ENCODE measurements around the gene SNRNP25.

SNRNP25 gene

DNA sequence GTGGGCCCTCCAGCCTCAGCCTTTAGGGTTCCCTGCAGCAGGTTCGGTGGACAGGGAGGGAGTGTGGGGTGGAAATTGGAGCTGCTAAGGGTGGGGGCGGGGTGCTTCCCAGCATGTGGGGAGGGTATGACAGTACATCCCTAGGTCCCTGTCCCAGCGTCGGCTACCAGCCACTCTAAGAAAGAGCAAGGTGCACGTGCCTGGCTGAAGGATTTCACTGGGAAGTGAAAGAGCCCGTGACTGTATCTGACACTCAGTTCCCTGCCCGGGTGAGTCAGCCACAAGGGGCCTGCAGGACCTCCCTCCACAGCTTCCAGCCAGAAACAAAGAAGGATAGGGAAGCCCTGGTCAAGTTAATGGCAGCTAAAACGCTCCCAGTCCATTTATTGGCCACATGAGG lies 4.1 kb downstream of the SNRNP25 start:
- no peak for DNase-seq (ENCODE audit: low read depth)
- no peak overlapping the region for H3K4me3 ChIP-seq (ENCODE audit: low read depth, low read length)
- TF ChIP-seq, protein P1, sequence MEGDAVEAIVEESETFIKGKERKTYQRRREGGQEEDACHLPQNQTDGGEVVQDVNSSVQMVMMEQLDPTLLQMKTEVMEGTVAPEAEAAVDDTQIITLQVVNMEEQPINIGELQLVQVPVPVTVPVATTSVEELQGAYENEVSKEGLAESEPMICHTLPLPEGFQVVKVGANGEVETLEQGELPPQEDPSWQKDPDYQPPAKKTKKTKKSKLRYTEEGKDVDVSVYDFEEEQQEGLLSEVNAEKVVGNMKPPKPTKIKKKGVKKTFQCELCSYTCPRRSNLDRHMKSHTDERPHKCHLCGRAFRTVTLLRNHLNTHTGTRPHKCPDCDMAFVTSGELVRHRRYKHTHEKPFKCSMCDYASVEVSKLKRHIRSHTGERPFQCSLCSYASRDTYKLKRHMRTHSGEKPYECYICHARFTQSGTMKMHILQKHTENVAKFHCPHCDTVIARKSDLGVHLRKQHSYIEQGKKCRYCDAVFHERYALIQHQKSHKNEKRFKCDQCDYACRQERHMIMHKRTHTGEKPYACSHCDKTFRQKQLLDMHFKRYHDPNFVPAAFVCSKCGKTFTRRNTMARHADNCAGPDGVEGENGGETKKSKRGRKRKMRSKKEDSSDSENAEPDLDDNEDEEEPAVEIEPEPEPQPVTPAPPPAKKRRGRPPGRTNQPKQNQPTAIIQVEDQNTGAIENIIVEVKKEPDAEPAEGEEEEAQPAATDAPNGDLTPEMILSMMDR (IDR thresholded peaks at IDR 0.05; ENCODE audit: insufficient read depth, low read depth, low read length, missing control alignments): no peak

DNA sequence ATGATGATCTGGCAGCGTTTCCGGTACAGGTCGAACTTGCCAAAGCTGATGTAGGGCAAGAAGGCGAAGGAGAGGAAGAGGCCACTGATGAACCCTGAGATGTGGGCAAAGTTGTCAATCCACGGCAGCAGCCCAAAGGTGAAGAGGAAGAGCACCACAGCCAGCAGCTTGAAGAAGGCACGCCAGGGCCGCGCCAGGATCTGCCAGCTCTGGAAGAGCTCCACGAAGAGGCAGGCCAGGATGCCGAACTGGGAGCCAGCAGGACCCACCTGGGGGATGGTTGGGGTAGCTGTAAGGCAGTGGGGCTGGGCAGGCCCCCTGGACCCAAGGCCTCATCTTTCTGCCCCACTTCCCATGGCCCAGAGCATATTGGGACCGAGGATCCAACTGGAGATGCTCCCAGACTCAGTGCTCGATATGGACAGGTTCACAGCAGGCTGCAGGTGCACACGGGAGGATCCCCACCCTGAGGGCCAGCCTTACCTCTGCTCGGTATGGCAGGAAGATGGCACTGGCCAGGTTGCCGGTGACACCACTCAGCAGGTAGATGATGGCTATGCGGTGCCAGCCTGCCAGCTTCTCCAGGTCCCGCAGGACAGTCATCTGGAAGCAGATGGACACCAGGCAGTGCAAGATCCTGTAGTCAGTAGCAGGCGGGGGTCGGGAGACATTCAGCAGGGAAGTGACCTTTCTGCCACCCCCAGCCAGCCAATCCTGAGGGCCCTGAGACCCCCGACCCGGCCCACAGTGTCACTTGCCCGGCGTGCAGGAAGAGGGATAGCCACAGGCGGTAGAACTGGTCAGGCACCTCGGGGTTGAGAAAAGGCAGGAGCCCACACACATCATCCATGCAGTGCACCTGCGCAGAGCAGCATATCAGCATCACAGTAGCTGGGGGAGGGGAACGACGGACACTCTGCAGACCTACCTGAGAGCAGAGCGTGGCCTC lies 5.1 kb downstream of the SNRNP25 start:
- DNase-seq (ENCODE audit: low read depth): no peak
- TF ChIP-seq, protein P1 (IDR thresholded peaks at IDR 0.05; ENCODE audit: insufficient read depth, low read depth, low read length, missing control alignments): no peak
- H3K4me3 ChIP-seq (ENCODE audit: low read depth, low read length): no peak overlapping the region

GRCh38 chr16:59440-60059 lies 5.9 kb downstream of the SNRNP25 start:
- TF ChIP-seq, protein P1 (IDR thresholded peaks at IDR 0.05; ENCODE audit: insufficient read depth, low read depth, low read length, missing control alignments): no peak
- no peak overlapping the region for H3K4me3 ChIP-seq (ENCODE audit: low read depth, low read length)
- no peak for DNase-seq (ENCODE audit: low read depth)

- no peak overlapping the region for H3K4me3 ChIP-seq (ENCODE audit: low read depth, low read length)
- no peak for DNase-seq (ENCODE audit: low read depth)
- TF ChIP-seq, protein P1 (IDR thresholded peaks at IDR 0.05; ENCODE audit: insufficient read depth, low read depth, low read length, missing control alignments): no peak
Observed at GRCh38 chr16:60166-60565, 6.5 kb downstream of the SNRNP25 start.

DNA sequence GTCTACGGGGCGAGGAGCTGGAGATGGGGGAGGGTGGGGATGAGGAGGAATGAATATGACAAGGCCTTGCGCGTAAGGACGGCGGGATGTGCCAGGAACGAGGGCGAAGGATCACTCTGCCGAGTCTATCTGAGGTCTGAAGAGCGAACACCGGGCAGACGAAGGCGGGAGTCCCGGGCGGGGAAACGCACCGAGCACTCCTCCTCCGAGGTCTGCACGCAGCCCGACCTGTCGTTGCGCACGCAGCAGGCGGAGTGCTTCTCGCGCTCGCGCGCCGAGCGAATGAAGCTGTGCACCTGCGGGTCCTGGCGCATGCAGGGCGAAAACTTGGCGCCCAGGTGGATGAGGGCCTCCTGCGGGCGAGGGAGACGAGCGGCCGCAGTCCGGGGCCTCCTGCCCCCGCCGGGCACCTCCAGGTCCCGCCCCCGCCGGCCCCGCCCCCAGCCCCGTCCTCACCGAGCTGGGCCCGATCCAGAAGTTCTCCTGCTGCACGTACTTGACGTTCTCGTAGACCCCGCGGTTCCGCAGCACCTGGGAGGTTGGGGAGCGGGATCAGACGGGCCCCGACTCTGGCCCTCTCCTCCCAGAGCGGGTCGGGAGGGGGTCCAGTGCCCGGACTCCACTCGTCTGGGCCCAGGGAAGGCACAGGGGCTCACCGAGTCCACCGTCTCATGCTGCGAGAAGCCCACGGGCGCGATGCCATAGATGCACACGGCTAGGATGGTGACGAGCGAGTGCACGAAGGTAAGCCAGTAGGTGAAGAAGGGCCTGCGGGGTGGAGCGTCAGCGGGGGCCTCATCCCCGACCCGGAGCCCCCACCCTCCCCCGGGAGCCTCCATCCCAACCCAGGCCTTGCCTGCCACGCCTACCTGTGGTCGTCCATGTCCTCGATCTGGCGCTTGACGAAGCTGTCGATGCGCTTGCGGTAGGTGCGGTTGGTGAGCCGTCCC lies 7.6 kb downstream of the SNRNP25 start:
- TF ChIP-seq, protein P1 (IDR thresholded peaks at IDR 0.05; ENCODE audit: insufficient read depth, low read depth, low read length, missing control alignments): no peak
- DNase-seq (ENCODE audit: low read depth): no peak

GRCh38 chr16:61879-62281 lies 8.3 kb downstream of the SNRNP25 start:
- TF ChIP-seq, protein P1 (IDR thresholded peaks at IDR 0.05; ENCODE audit: insufficient read depth, low read depth, low read length, missing control alignments): no peak
- DNase-seq (ENCODE audit: low read depth): no peak
- no peak overlapping the region for H3K4me3 ChIP-seq (ENCODE audit: low read depth, low read length)

More for the DNA sequence above, 7.6 kb downstream of the SNRNP25 start:
- no peak overlapping the region for H3K4me3 ChIP-seq (ENCODE audit: low read depth, low read length)

All from GM12865 (cell line).